Measurements from ENCODE around the gene RAB4B.

- TF ChIP-seq, protein P1, sequence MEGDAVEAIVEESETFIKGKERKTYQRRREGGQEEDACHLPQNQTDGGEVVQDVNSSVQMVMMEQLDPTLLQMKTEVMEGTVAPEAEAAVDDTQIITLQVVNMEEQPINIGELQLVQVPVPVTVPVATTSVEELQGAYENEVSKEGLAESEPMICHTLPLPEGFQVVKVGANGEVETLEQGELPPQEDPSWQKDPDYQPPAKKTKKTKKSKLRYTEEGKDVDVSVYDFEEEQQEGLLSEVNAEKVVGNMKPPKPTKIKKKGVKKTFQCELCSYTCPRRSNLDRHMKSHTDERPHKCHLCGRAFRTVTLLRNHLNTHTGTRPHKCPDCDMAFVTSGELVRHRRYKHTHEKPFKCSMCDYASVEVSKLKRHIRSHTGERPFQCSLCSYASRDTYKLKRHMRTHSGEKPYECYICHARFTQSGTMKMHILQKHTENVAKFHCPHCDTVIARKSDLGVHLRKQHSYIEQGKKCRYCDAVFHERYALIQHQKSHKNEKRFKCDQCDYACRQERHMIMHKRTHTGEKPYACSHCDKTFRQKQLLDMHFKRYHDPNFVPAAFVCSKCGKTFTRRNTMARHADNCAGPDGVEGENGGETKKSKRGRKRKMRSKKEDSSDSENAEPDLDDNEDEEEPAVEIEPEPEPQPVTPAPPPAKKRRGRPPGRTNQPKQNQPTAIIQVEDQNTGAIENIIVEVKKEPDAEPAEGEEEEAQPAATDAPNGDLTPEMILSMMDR (conservative IDR thresholded peaks at IDR 0.05; ENCODE audit: low read depth, low read length), result no peak
- TF ChIP-seq EZH2 (IDR thresholded peaks at IDR 0.05; ENCODE audit: borderline replicate concordance, low read depth, low read length, poor library complexity, severe bottlenecking), result no peak
Measured at GRCh38 chr19:40810160-40810559, 32.1 kb downstream of the RAB4B start.
